Heart left ventricle (tissue), 16 donors: ENCODE results near the gene CADM2. TPM values are rescaled to one million over a fixed set of nuclear protein-coding genes. Genes with fewer than 3 reads are reported as not detected.

ENCODE experiments used
- ATAC-seq, 4 donors: fragments of 200-7000 bp; cut with Tn5 transposase; one replicate each; pipeline ENCODE4 v1.9.1; 2020 to 2022; ENCODE audit warnings: moderate library complexity in 4 of 4, mild to moderate bottlenecking in 3 of 4, moderate number of reproducible peaks in 1 of 4
- DNase-seq, 5 donors: peaks; one replicate each; pipeline ENCODE4 v3.0.0-alpha.2; 2020
- H3K27ac ChIP-seq, 12 donors: fragments of 200-600 bp; sonication (generic) in 4 of 12; one replicate each; pipeline versions ENCODE4 v1.5.0 to v1.8.0; 2016 to 2022; ENCODE audit warnings: mild to moderate bottlenecking in 2 of 12
- H3K27me3 ChIP-seq, 9 donors: fragments of 200-600 bp; sonication (generic) in 2 of 9; one replicate each; pipeline versions ENCODE4 v1.5.1 to v1.8.0; 2016 to 2022; ENCODE audit warnings: mild to moderate bottlenecking in 3 of 9
- H3K36me3 ChIP-seq, 9 donors: fragments of 200-600 bp; sonication (generic) in 2 of 9; one replicate each; pipeline versions ENCODE4 v1.5.0 to v1.8.0; 2018 to 2022; ENCODE audit warnings: mild to moderate bottlenecking in 2 of 9
- H3K4me1 ChIP-seq, 12 donors: fragments of 200-600 bp; sonication (generic) in 4 of 12; one replicate each; pipeline versions ENCODE4 v1.5.0 to v1.8.0; 2016 to 2022; ENCODE audit warnings: mild to moderate bottlenecking in 3 of 12
- H3K4me3 ChIP-seq, 12 donors: fragments of 200-600 bp; sonication (generic) in 4 of 12; one replicate each; pipeline versions ENCODE4 v1.5.0 to v1.8.0; 2017 to 2022; ENCODE audit warnings: mild to moderate bottlenecking in 9 of 12, moderate library complexity in 4 of 12
- H3K9me3 ChIP-seq, 12 donors: fragments of 200-600 bp; sonication (generic) in 4 of 12; one replicate each; pipeline versions ENCODE4 v1.5.0 to v1.8.0; 2016 to 2022; ENCODE audit warnings: mild to moderate bottlenecking in 1 of 12
- POLR2A ChIP-seq, 2 donors: fragments of 450-650 bp; IDR thresholded peaks; one replicate each; pipeline ENCODE4 v1.6.1; 2017; ENCODE audit warnings: antibody characterized with exemption in 2 of 2, mild to moderate bottlenecking in 2 of 2, moderate library complexity in 2 of 2
- WGBS, 4 donors: extraction: QIAGEN DNeasy Blood & Tissue Kit in 2 of 4; methylation state at CpG; one replicate each; pipeline versions ENCODE4 v1.1.5 to v1.1.7; 2013 to 2018; 5-methylcytosine and 5-hydroxymethylcytosine counted together
- intact Hi-C, 10 donors: fragments of 100-400 bp; cut with DNase I; formaldehyde crosslinking; loops; one replicate each; pipeline versions ENCODE4 v1.11.1 to v1.14.2; 2022
- polyA plus RNA-seq, 2 donors: library from polyadenylated mRNA; stranded (reverse); fragments of 200-250 nt; gene quantifications; one replicate each; pipeline ENCODE4 v1.2.3, GENCODE V29; 2013
- total RNA-seq, 9 donors: library from RNA; depleted of rRNA in 2 of 9; stranded (reverse); fragments of >200 nt in 2 of 9; fragmentation: NEBNext Ultra II Directional in 3 of 9; extraction: Animal tissue kit (Norgen Biotek cat#: 25700) in 3 of 9; gene quantifications; one replicate each; pipeline versions ENCODE4 v1.1.0 to v1.2.4, GENCODE V29; 2016 to 2023
- TF ChIP-seq, protein P1 (sequence below), 12 donors: fragments of 200-600 bp; sonication (generic) in 4 of 12; IDR thresholded peaks; one replicate each; pipeline versions ENCODE4 v1.5.0 to v1.8.0; 2018 to 2022; ENCODE audit warnings: antibody characterized with exemption in 12 of 12, mild to moderate bottlenecking in 5 of 12
- donor health status: ischemic (EF 13 %, LVEDD 7.1; RV severe dilation, severe dysfunction).
- donor health status: healthy with polysubstance abuse.
- donor health status: DM: no; HTN: yes; CAD: no.
- donor health status: DM: no; HTN: no; CAD: no.
- donor health status: ischemic (EF 25% LVEDD 6.9; RV normal size, moderate dysfunction).
- donor health status: ischemic (EF 25% LVEDD 5.7; RV mildly dilated, moderate dysfunction).
- donor health status: healthy.
- donor health status: DM: yes; HTN: yes; CAD: no.
- donor health status: ischemic (EF 35%, LVEDD 5.7; RV mildly dilated, moderate dysfunction).
- donor health status: nonischemic (EF 11% LVEDD 7.7; RV severe dilation, severe dysfunction).
- donor health status: DM: yes; HTN: yes; CAD: no.
- donor health status: PGD.
- donor health status: ischemic (EF 29% LVEDD 5.4; RV normal size, mild dysfunction).
- donor health status: nonischemic (EF 23%, LVEDD 6.1; RV moderate dilation, normal function).

Gene CADM2
- total and polyA plus RNA-seq, 11 donors = 0.19 to 2.3 (median 0.69) TPM

DNA sequence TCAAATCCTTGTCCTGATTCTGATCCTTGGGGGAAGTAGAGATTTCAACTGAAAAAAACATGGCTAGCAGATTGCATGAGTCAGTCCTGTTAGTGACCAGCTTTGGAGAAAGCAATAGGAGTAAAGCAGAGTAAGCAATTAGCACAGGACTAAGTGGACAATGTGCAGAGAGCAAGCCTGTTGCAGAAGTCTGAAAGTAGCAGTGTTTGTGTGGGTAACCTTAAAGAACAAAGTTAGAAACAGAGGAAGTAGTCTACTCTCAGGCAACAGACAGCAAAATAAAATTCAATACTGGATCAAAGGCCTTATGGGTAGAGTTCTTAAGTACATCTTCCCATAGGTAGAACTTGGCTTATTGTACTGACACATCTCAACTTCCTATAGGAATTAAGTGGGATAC, 916.8 kb downstream of the CADM2 start:
- ATAC-seq (no peak), DNase-seq (no peak)
- no peak overlapping the region for H3K4me3 ChIP-seq
- H3K4me1 ChIP-seq = no peaks in the 10 kb centered on the region
- no peaks in the 10 kb centered on the region for H3K27me3 ChIP-seq
- no peaks in the 10 kb centered on the region for H3K36me3 ChIP-seq
- intact Hi-C loops = no loop called here
- no peak overlapping the region for H3K27ac ChIP-seq
- no peaks in the 10 kb centered on the region for H3K9me3 ChIP-seq
- TF ChIP-seq, protein P1, sequence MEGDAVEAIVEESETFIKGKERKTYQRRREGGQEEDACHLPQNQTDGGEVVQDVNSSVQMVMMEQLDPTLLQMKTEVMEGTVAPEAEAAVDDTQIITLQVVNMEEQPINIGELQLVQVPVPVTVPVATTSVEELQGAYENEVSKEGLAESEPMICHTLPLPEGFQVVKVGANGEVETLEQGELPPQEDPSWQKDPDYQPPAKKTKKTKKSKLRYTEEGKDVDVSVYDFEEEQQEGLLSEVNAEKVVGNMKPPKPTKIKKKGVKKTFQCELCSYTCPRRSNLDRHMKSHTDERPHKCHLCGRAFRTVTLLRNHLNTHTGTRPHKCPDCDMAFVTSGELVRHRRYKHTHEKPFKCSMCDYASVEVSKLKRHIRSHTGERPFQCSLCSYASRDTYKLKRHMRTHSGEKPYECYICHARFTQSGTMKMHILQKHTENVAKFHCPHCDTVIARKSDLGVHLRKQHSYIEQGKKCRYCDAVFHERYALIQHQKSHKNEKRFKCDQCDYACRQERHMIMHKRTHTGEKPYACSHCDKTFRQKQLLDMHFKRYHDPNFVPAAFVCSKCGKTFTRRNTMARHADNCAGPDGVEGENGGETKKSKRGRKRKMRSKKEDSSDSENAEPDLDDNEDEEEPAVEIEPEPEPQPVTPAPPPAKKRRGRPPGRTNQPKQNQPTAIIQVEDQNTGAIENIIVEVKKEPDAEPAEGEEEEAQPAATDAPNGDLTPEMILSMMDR (IDR thresholded peaks at IDR 0.05) = no peak
- TF ChIP-seq POLR2A (IDR thresholded peaks at IDR 0.05) = no peak

- DNase-seq (no peak), ATAC-seq (no peak)
- H3K27ac ChIP-seq = no peak overlapping the region
- H3K9me3 ChIP-seq = no peaks in the 10 kb centered on the region
- intact Hi-C loops = no loop called here
- TF ChIP-seq, protein P1 (IDR thresholded peaks at IDR 0.05) = no peak
- no peak for TF ChIP-seq POLR2A (IDR thresholded peaks at IDR 0.05)
- no peak overlapping the region for H3K4me3 ChIP-seq
- H3K4me1 ChIP-seq = no peaks in the 10 kb centered on the region
- H3K36me3 ChIP-seq = no peaks in the 10 kb centered on the region
- H3K27me3 ChIP-seq = no peaks in the 10 kb centered on the region
These were observed 918.8 kb downstream of the CADM2 start for GRCh38 chr3:85877631-85878030.

GRCh38 chr3:85881833-85882393, 923.1 kb downstream of the CADM2 start:
- WGBS, 4 donors = 78 to 91% (median 81%) methylated on average over 4 to 6 of the region's 6 CpGs
- intact Hi-C loops = no loop called here
- TF ChIP-seq, protein P1 (IDR thresholded peaks at IDR 0.05) = no peak
- no peak for TF ChIP-seq POLR2A (IDR thresholded peaks at IDR 0.05)
- no peaks in the 10 kb centered on the region for H3K36me3 ChIP-seq
- H3K4me1 ChIP-seq = no peaks in the 10 kb centered on the region
- H3K27me3 ChIP-seq = no peaks in the 10 kb centered on the region
- no peak overlapping the region for H3K27ac ChIP-seq
- H3K9me3 ChIP-seq = no peaks in the 10 kb centered on the region
- DNase-seq (no peak), ATAC-seq (no peak)
- H3K4me3 ChIP-seq = no peak overlapping the region

GRCh38 chr3:85890043-85890555, 931.3 kb downstream of the CADM2 start:
- DNase-seq (no peak), ATAC-seq (no peak)
- WGBS, 4 donors = 34 to 57% (median 43%) methylated on average over 3 of the region's 3 CpGs
- no peaks in the 10 kb centered on the region for H3K4me1 ChIP-seq
- intact Hi-C loops = no loop called here
- peaks cover 0 to 5% (median 0%) of the 10 kb centered on the region in 12 donors for H3K9me3 ChIP-seq
- no peaks in the 10 kb centered on the region for H3K36me3 ChIP-seq
- no peak for TF ChIP-seq POLR2A (IDR thresholded peaks at IDR 0.05)
- TF ChIP-seq, protein P1 (IDR thresholded peaks at IDR 0.05) = no peak
- no peaks in the 10 kb centered on the region for H3K27me3 ChIP-seq
- no peak overlapping the region for H3K27ac ChIP-seq
- H3K4me3 ChIP-seq = no peak overlapping the region
